OCI-LY7 (cell line): ENCODE measurements around the gene MYO9A. TPM values are rescaled to one million over a fixed set of nuclear protein-coding genes. Genes with fewer than 3 reads are reported as not detected.

Experiments
- BruUV-seq: library from RNA; stranded (reverse); fragments of 400-500 nt; replicated peaks from 2 replicates; lab custom pipeline; 2021; lab: Mats Ljungman, UMichigan
- CTCF ChIA-PET: fragments of 300-600 bp; sonication (Branson Sonifier 250); formaldehyde crosslinking; loops from one replicate; lab custom pipeline; 2022; ENCODE audit warnings: antibody characterized with exemption; ENCODE audit not compliant: unreplicated experiment; lab: Charles Lee
- POLR2A ChIA-PET: fragments of 300-600 bp; sonication (Branson Sonifier 250); formaldehyde crosslinking; loops from one replicate; lab custom pipeline; 2022; ENCODE audit warnings: antibody characterized with exemption; lab: Charles Lee
- DNase-seq: peaks from one replicate; pipeline ENCODE4 v3.0.0-alpha.2; 2015; ENCODE audit warnings: low spot score
- H2AFZ ChIP-seq: fragments of 200-600 bp; sonication (generic), shearing (Covaris generic); 2 replicates; pipeline ENCODE4 v1.6.1; 2014; ENCODE audit warnings: mild to moderate bottlenecking, antibody characterized with exemption, low read length, moderate library complexity
- H3K27ac ChIP-seq: fragments of 200-600 bp; sonication (generic); 2 replicates; pipeline ENCODE4 v1.5.1; 2014; ENCODE audit warnings: mixed run types, low read depth, mild to moderate bottlenecking, moderate library complexity, low read length, inconsistent platforms; ENCODE audit not compliant: poor library complexity, severe bottlenecking
- H3K36me3 ChIP-seq: fragments of 200-600 bp; sonication (generic); 2 replicates; pipeline ENCODE4 v1.6.1; 2014; ENCODE audit warnings: mild to moderate bottlenecking, antibody characterized with exemption, low read length, moderate library complexity, mixed read lengths; ENCODE audit not compliant: insufficient read depth
- H3K4me1 ChIP-seq: fragments of 200-600 bp; sonication (generic); 2 replicates; pipeline ENCODE4 v1.5.1; 2014; ENCODE audit warnings: mild to moderate bottlenecking, low read length; ENCODE audit not compliant: insufficient read depth, poor library complexity, severe bottlenecking
- H3K4me2 ChIP-seq: fragments of 200-600 bp; sonication (generic); 2 replicates; pipeline ENCODE4 v1.6.1; 2014; ENCODE audit warnings: mild to moderate bottlenecking, low read length
- H3K4me3 ChIP-seq: fragments of 200-600 bp; sonication (generic); 2 replicates; pipeline ENCODE4 v1.5.1; 2014; ENCODE audit warnings: mild to moderate bottlenecking, low read depth, low read length; ENCODE audit not compliant: poor library complexity, severe bottlenecking
- H3K79me2 ChIP-seq: fragments of 200-600 bp; sonication (generic); 2 replicates; pipeline ENCODE4 v1.6.1; 2016; ENCODE audit warnings: low read depth, mild to moderate bottlenecking, low read length, moderate library complexity, mixed read lengths; ENCODE audit not compliant: insufficient read depth
- H3K9me2 ChIP-seq: fragments of 200-600 bp; sonication (generic); 2 replicates; pipeline ENCODE4 v1.6.1; 2016; ENCODE audit warnings: mild to moderate bottlenecking, low read length, mixed read lengths; ENCODE audit not compliant: insufficient read depth
- H3K9me3 ChIP-seq: fragments of 200-600 bp; sonication (generic); 2 replicates; pipeline ENCODE4 v1.6.1; 2014; ENCODE audit warnings: mild to moderate bottlenecking, mixed run types, low read length, mixed read lengths
- H4K20me1 ChIP-seq: fragments of 200-600 bp; sonication (generic); 2 replicates; pipeline ENCODE4 v1.6.1; 2014; ENCODE audit warnings: mild to moderate bottlenecking, antibody characterized with exemption, low read length, moderate library complexity, mixed read lengths; ENCODE audit not compliant: insufficient read depth
- CTCF ChIP-seq: fragments of 200-600 bp; sonication (generic); conservative IDR thresholded peaks from 2 replicates; pipeline ENCODE4 v1.5.1; 2014; ENCODE audit warnings: mild to moderate bottlenecking, antibody characterized with exemption, low read length, moderate library complexity, mixed read lengths
- EZH2phosphoT487 ChIP-seq: fragments of 200-600 bp; sonication (generic); IDR thresholded peaks from 2 replicates; pipeline ENCODE4 v1.6.1; 2018; ENCODE audit warnings: low read depth, borderline replicate concordance, mild to moderate bottlenecking, mixed run types, antibody characterized with exemption, low read length, moderate library complexity, mixed read lengths
- intact Hi-C: fragments of 100-400 bp; cut with micrococcal nuclease; formaldehyde crosslinking; loops from one replicate; pipeline ENCODE4 v1.10.0; 2022; ENCODE audit not compliant: unreplicated experiment
- total RNA-seq, 2 experiments: library from RNA; depleted of rRNA in 1 of 2; stranded (reverse); fragments of >200 nt in 1 of 2; shearing (Covaris generic) in 1 of 2; gene quantifications; 2 replicates each; pipeline ENCODE4 v1.2.3, GENCODE V29; 2014 to 2022

MYO9A gene
- total RNA-seq, 2 experiments from 2014 or later: 26.4 to 125 TPM

GRCh38 chr15:71779073-71779797 is 338.7 kb downstream of the MYO9A start:
- no peaks in the 10 kb centered on the region for H3K4me1 ChIP-seq
- H4K20me1 ChIP-seq: no peaks in the 10 kb centered on the region
- H3K4me3 ChIP-seq: no peak overlapping the region
- H2AFZ ChIP-seq: no peak overlapping the region
- no peak for TF ChIP-seq CTCF
- TF ChIP-seq EZH2phosphoT487: no peak
- H3K9me3 ChIP-seq: no peaks in the 10 kb centered on the region
- no peaks in the 10 kb centered on the region for H3K9me2 ChIP-seq
- ChIA-PET POLR2A (no interaction called here), CTCF (interaction anchor here (0.6 kb wide), 1 partner anchor 365 kb away, joined by 3 read pairs; no protein-coding TSS in a partner anchor)
- H3K27ac ChIP-seq: no peak overlapping the region
- H3K36me3 ChIP-seq: no peaks in the 10 kb centered on the region
- no peak overlapping the region for H3K4me2 ChIP-seq
- DNase-seq: no peak
- no peaks in the 10 kb centered on the region for H3K79me2 ChIP-seq
- BruUV-seq: no TSS peak
- intact Hi-C loops: no loop called here

- Histone ChIP-seq H3K79me2 (no peaks in the 10 kb centered on the region), H3K4me3 (no peak overlapping the region), H4K20me1 (no peaks in the 10 kb centered on the region), H3K9me2 (no peaks in the 10 kb centered on the region), H3K27ac (no peak overlapping the region), H2AFZ (no peak overlapping the region), H3K9me3 (no peaks in the 10 kb centered on the region), H3K4me1 (no peaks in the 10 kb centered on the region), H3K36me3 (no peaks in the 10 kb centered on the region), H3K4me2 (no peak overlapping the region)
- no TSS peak for BruUV-seq
- CTCF ChIA-PET: no interaction called here
- intact Hi-C loops: no loop called here
- no peak for DNase-seq
- POLR2A ChIA-PET: no interaction called here
- no peak for TF ChIP-seq CTCF
Observed at GRCh38 chr15:71777216-71777943, 340.6 kb downstream of the MYO9A start.

GRCh38 chr15:71776304-71776703 is 341.6 kb downstream of the MYO9A start:
- H3K4me1 ChIP-seq: no peaks in the 10 kb centered on the region
- no peaks in the 10 kb centered on the region for H4K20me1 ChIP-seq
- H3K4me3 ChIP-seq: no peak overlapping the region
- POLR2A ChIA-PET: interaction anchor here (0.5 kb wide), 1 partner anchor 89 kb away, joined by 3 read pairs; no protein-coding TSS in a partner anchor
- H3K9me3 ChIP-seq: no peaks in the 10 kb centered on the region
- H3K4me2 ChIP-seq: no peak overlapping the region
- H3K36me3 ChIP-seq: no peaks in the 10 kb centered on the region
- intact Hi-C loops: no loop called here
- no peaks in the 10 kb centered on the region for H3K79me2 ChIP-seq
- no peaks in the 10 kb centered on the region for H3K9me2 ChIP-seq
- CTCF ChIA-PET: no interaction called here
- BruUV-seq: no TSS peak
- H2AFZ ChIP-seq: no peak overlapping the region
- DNase-seq: no peak
- H3K27ac ChIP-seq: no peak overlapping the region
- TF ChIP-seq EZH2phosphoT487: no peak
- no peak for TF ChIP-seq CTCF
